Subcutaneous adipose tissue (tissue), 4 donors: ENCODE results near the gene KIF26B. TPM values are rescaled to one million over a fixed set of nuclear protein-coding genes. Genes with fewer than 3 reads are reported as not detected.

Experiments used
- CTCF ChIP-seq: fragments of 450-650 bp; IDR thresholded peaks from one replicate; pipeline ENCODE4 v1.5.1; 2016; ENCODE audit warnings: low read depth, mild to moderate bottlenecking, control low read depth, antibody characterized with exemption, moderate library complexity
- total RNA-seq, 4 donors: library from RNA; depleted of rRNA; stranded (reverse); fragments of >200 nt; gene quantifications; one replicate each; pipeline ENCODE4 v1.1.0, GENCODE V29; 2016

KIF26B gene
- total RNA-seq, 4 donors from 2014 or later: under 0.01 to 0.16 (median under 0.01) TPM

GRCh38 chr1:245160741-245161400, 6.1 kb downstream of the KIF26B start:
- no peak for TF ChIP-seq CTCF

- no peak for TF ChIP-seq CTCF
Measured at GRCh38 chr1:245161866-245162265, 7.1 kb downstream of the KIF26B start.

DNA sequence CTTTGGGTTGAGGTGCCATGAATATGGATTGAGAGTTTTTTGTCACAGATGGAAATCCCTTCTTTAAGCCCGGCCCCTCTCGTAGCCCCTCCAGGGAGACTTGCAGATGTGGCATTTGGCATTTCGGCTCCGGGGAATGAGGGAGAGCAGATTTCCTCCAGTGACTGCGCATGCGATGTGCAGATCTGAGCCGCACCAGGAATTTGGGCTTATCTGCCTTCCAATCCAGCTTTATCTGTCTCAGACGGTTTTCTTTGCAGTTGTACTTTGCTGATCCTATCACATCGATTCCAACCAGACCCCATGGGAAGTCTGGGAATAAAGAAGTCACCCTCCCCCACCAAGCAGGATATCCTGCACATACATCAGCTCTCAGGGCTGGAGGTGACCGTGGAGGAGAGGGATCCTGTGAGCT, 11.7 kb downstream of the KIF26B start:
- TF ChIP-seq CTCF: no peak

GRCh38 chr1:245168086-245168485, 13.3 kb downstream of the KIF26B start:
- TF ChIP-seq CTCF: no peak

DNA sequence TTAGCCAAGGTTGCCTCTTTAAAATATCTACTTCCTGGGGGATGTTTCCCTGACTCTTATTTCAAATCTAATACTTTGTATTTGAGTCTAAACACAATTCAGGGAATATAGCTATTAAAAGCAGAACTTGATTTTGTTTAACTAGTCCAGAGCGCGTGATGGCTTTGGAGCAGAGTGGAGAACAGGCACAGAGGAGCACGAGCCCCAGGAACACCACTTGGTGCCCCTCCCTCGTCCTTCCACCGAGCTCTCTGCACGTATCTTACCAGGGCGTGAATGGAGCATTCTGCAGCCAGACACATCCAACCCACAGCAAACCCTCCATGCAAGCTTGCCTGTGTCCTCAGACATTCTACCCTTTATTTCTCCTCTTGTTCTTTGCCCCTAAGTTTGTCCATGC, 14.1 kb downstream of the KIF26B start:
- TF ChIP-seq CTCF: no peak

- TF ChIP-seq CTCF: no peak
Measured at GRCh38 chr1:245169376-245169775, 14.6 kb downstream of the KIF26B start.

DNA sequence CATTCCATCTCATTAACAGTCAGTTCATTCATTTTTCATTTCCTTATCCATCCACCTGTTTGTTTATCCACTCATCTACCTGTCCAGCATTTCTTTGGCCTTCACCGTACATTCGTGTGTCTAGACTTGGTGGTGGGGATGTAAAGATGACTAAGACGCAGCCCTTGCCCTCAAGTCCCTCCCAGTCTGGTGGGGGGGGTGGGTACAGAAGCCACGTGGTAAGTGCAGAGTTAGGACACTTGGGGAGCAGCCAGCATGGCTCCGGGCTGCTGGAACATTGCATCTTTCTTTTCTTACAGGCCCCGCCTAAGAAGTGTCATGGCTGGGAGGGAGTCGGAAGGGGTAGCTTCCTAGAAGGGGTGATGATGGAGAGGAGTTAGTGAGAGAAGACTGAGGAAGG, 17.2 kb downstream of the KIF26B start:
- TF ChIP-seq CTCF: no peak
